ENCODE results near the gene SDC3.

Gene SDC3

GRCh38 chr1:30884723-30885122, 23.8 kb downstream of the SDC3 start:
- TF ChIP-seq CTCF (IDR thresholded peaks at IDR 0.05; ENCODE audit: insufficient read depth, low read length, poor library complexity, severe bottlenecking), result no peak
- no peak for DNase-seq (ENCODE audit: extremely low read depth, insufficient read length)
- Histone ChIP-seq H3K4me3 (replicated peaks; ENCODE audit: low read depth, low read length) (no peak overlapping the region), H3K36me3 (ENCODE audit: control insufficient read depth, insufficient read depth, low read length) (no peaks in the 10 kb centered on the region), H3K27me3 (replicated peaks; ENCODE audit: control insufficient read depth, insufficient read depth, low read length) (peaks cover 1% of the 10 kb centered on the region)

- H3K27me3 ChIP-seq (replicated peaks; ENCODE audit: control insufficient read depth, insufficient read depth, low read length), result peaks cover 1% of the 10 kb centered on the region
- TF ChIP-seq CTCF (IDR thresholded peaks at IDR 0.05; ENCODE audit: insufficient read depth, low read length, poor library complexity, severe bottlenecking), result no peak
- DNase-seq (ENCODE audit: extremely low read depth, insufficient read length), result no peak
- no peak overlapping the region for H3K4me3 ChIP-seq (replicated peaks; ENCODE audit: low read depth, low read length)
- no peaks in the 10 kb centered on the region for H3K36me3 ChIP-seq (ENCODE audit: control insufficient read depth, insufficient read depth, low read length)
Measured at GRCh38 chr1:30883389-30884172, 25.0 kb downstream of the SDC3 start.

GRCh38 chr1:30882678-30883388, 25.7 kb downstream of the SDC3 start:
- DNase-seq (ENCODE audit: extremely low read depth, insufficient read length), result no peak
- H3K36me3 ChIP-seq (ENCODE audit: control insufficient read depth, insufficient read depth, low read length), result no peaks in the 10 kb centered on the region

GRCh38 chr1:30881319-30882181, 27.0 kb downstream of the SDC3 start:
- H3K27me3 ChIP-seq (replicated peaks; ENCODE audit: control insufficient read depth, insufficient read depth, low read length), result no peaks in the 10 kb centered on the region; the same call in 1 of the 2 replicates
- no peak overlapping the region for H3K4me3 ChIP-seq (replicated peaks; ENCODE audit: low read depth, low read length)
- DNase-seq (ENCODE audit: extremely low read depth, insufficient read length), result peak; percentile 73
- no peak for TF ChIP-seq CTCF (IDR thresholded peaks at IDR 0.05; ENCODE audit: insufficient read depth, low read length, poor library complexity, severe bottlenecking)
- no peaks in the 10 kb centered on the region for H3K36me3 ChIP-seq (ENCODE audit: control insufficient read depth, insufficient read depth, low read length)

More at GRCh38 chr1:30882678-30883388, 25.7 kb downstream of the SDC3 start:
- no peak for TF ChIP-seq CTCF (IDR thresholded peaks at IDR 0.05; ENCODE audit: insufficient read depth, low read length, poor library complexity, severe bottlenecking)
- H3K27me3 ChIP-seq (replicated peaks; ENCODE audit: control insufficient read depth, insufficient read depth, low read length), result peaks cover 1% of the 10 kb centered on the region
- H3K4me3 ChIP-seq (replicated peaks; ENCODE audit: low read depth, low read length), result no peak overlapping the region

GRCh38 chr1:30880678-30881318, 27.8 kb downstream of the SDC3 start:
- Histone ChIP-seq H3K4me3 (replicated peaks; ENCODE audit: low read depth, low read length) (no peak overlapping the region), H3K36me3 (ENCODE audit: control insufficient read depth, insufficient read depth, low read length) (no peaks in the 10 kb centered on the region), H3K27me3 (replicated peaks; ENCODE audit: control insufficient read depth, insufficient read depth, low read length) (no peaks in the 10 kb centered on the region; the same call in 1 of the 2 replicates)
- TF ChIP-seq CTCF (IDR thresholded peaks at IDR 0.05; ENCODE audit: insufficient read depth, low read length, poor library complexity, severe bottlenecking), result no peak
- DNase-seq (ENCODE audit: extremely low read depth, insufficient read length), result no peak
